PC-9 (cell line): ENCODE results near the gene RPTOR.

Experiments used
- CTCF ChIP-seq: fragments of 200-600 bp; sonication (generic); conservative IDR thresholded peaks from 2 replicates; pipeline ENCODE4 v1.6.1; 2017; ENCODE audit warnings: mixed run types, antibody characterized with exemption, mild to moderate bottlenecking, moderate library complexity
- EZH2 ChIP-seq: fragments of 200-600 bp; sonication (generic); IDR thresholded peaks from 2 replicates; pipeline ENCODE4 v1.8.0; 2017; ENCODE audit warnings: antibody characterized with exemption, low read depth

- TF ChIP-seq CTCF (no peak), EZH2 (no peak)
Measured at GRCh38 chr17:80753685-80754345, 209.2 kb downstream of the RPTOR start.
